Progenitor cell of endocrine pancreas (in vitro differentiated cells): Measurements from ENCODE around the gene IGSF9B. TPM values are rescaled to one million over a fixed set of nuclear protein-coding genes. Genes with fewer than 3 reads are reported as not detected.

Experiments
- DNase-seq: peaks from one replicate; pipeline ENCODE4 v3.0.0; 2021; ENCODE audit warnings: low spot score; ENCODE audit not compliant: unreplicated experiment
- H3K27ac Mint-ChIP-seq: 2 replicates; pipeline ENCODE4 v1.8.0; 2021; ENCODE audit warnings: mild to moderate bottlenecking, moderate library complexity, mixed read lengths
- H3K27me3 Mint-ChIP-seq: 2 replicates; pipeline ENCODE4 v1.8.0; 2021; ENCODE audit warnings: mixed read lengths
- H3K36me3 Mint-ChIP-seq: 2 replicates; pipeline ENCODE4 v1.8.0; 2022; ENCODE audit warnings: mixed read lengths; ENCODE audit not compliant: insufficient read depth
- H3K4me1 Mint-ChIP-seq: 2 replicates; pipeline ENCODE4 v1.8.0; 2021; ENCODE audit warnings: low read depth, mixed read lengths
- H3K4me3 Mint-ChIP-seq: 2 replicates; pipeline ENCODE4 v1.8.0; 2021; ENCODE audit warnings: low read depth, mild to moderate bottlenecking, moderate library complexity, mixed read lengths
- H3K9me3 Mint-ChIP-seq: 2 replicates; pipeline ENCODE4 v1.8.0; 2021; ENCODE audit warnings: low read depth, mixed read lengths
- CTCF ChIP-seq: fragments of 200-600 bp; sonication (generic); IDR thresholded peaks from one replicate; pipeline ENCODE4 v1.5.0; 2021; ENCODE audit warnings: antibody characterized with exemption, mild to moderate bottlenecking; ENCODE audit not compliant: unreplicated experiment
- total RNA-seq: library from RNA; stranded (reverse); gene quantifications from 2 replicates; pipeline ENCODE4 v1.2.1, GENCODE V29; 2021

The IGSF9B gene
- total RNA-seq, 1 donor from 2014 or later: 7.8 TPM

DNA sequence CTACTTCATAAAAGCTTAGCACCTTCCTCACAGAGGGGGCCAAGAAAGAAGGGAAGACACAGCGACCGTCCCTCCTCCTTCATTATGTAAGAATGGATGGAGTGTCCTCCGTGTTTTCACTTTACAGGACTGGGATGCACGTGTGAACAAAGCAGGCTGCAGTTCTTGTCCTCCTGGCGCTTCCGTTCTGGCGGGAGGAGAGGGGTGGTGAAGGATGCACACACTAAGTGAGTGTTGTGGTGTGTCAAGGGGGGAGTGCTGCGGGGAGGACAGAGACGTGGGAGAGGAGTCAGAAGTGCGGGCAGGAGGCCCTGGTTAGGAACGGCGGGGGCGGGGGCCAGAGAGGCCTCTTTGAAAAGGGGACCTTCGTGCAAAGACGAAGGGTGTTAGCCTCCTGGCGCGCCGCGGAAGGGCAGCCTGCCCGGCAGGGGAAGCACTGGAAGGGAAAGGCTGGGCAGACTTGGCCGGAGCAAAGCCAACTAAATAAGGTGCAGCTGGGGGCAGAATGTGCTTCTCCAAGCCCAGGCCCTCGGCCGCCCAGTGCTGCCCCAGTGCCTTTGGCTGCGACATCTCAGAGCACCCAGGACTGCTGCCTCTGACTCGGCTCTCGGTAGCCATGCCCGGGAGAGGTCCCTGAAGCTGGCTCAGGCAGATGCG lies 27.0 kb upstream of the IGSF9B start:
- no peak for DNase-seq
- peaks cover 40% of the 10 kb centered on the region for H3K27me3 Mint-ChIP-seq
- H3K4me3 Mint-ChIP-seq: no peak overlapping the region
- TF ChIP-seq CTCF: no peak
- H3K9me3 Mint-ChIP-seq: no peaks in the 10 kb centered on the region
- H3K27ac Mint-ChIP-seq: no peak overlapping the region
- no peaks in the 10 kb centered on the region for H3K36me3 Mint-ChIP-seq
- H3K4me1 Mint-ChIP-seq: no peaks in the 10 kb centered on the region

DNA sequence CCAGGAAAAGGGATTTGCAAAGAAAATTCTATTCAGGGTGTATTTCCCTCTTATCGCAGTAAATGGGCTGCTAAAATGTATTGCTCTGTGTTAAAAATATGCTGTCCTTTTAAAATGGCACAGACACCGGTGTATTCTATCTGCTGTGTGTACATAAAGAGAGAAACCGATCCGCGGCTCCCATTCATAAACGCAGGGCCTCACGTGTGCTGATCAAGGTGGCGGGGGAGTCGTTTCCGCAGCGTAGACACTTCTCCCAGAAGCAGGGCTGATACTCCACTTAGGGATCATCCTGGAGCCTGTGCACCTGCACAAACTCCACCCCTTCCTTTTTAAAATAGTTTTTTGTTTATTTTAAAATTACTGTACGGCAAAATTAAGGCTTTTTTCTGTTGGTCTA lies 26.1 kb upstream of the IGSF9B start:
- no peaks in the 10 kb centered on the region for H3K4me1 Mint-ChIP-seq
- H3K4me3 Mint-ChIP-seq: no peak overlapping the region
- no peaks in the 10 kb centered on the region for H3K36me3 Mint-ChIP-seq
- H3K27ac Mint-ChIP-seq: no peak overlapping the region
- H3K27me3 Mint-ChIP-seq: peaks cover 36% of the 10 kb centered on the region
- no peaks in the 10 kb centered on the region for H3K9me3 Mint-ChIP-seq
- no peak for DNase-seq
- TF ChIP-seq CTCF: no peak

- Mint-ChIP-seq H3K27me3 (peaks cover 37% of the 10 kb centered on the region), H3K9me3 (no peaks in the 10 kb centered on the region), H3K4me1 (no peaks in the 10 kb centered on the region), H3K27ac (no peak overlapping the region), H3K4me3 (no peak overlapping the region), H3K36me3 (no peaks in the 10 kb centered on the region)
- no peak for TF ChIP-seq CTCF
- DNase-seq: no peak
Measured at GRCh38 chr11:133982151-133982550, 25.4 kb upstream of the IGSF9B start.

- no peaks in the 10 kb centered on the region for H3K4me1 Mint-ChIP-seq
- H3K4me3 Mint-ChIP-seq: no peak overlapping the region
- TF ChIP-seq CTCF: no peak
- no peak for DNase-seq
- H3K36me3 Mint-ChIP-seq: no peaks in the 10 kb centered on the region
- no peak overlapping the region for H3K27ac Mint-ChIP-seq
- H3K9me3 Mint-ChIP-seq: no peaks in the 10 kb centered on the region
- H3K27me3 Mint-ChIP-seq: peaks cover 40% of the 10 kb centered on the region
Measured at GRCh38 chr11:133981156-133981555, 24.4 kb upstream of the IGSF9B start.

GRCh38 chr11:133980665-133981064 lies 23.9 kb upstream of the IGSF9B start:
- no peaks in the 10 kb centered on the region for H3K36me3 Mint-ChIP-seq
- TF ChIP-seq CTCF: no peak
- no peaks in the 10 kb centered on the region for H3K9me3 Mint-ChIP-seq
- no peaks in the 10 kb centered on the region for H3K4me1 Mint-ChIP-seq
- no peak overlapping the region for H3K27ac Mint-ChIP-seq
- H3K27me3 Mint-ChIP-seq: peaks cover 42% of the 10 kb centered on the region
- H3K4me3 Mint-ChIP-seq: no peak overlapping the region
- DNase-seq: no peak
